ENCODE data around the gene SPIN1.

DNA sequence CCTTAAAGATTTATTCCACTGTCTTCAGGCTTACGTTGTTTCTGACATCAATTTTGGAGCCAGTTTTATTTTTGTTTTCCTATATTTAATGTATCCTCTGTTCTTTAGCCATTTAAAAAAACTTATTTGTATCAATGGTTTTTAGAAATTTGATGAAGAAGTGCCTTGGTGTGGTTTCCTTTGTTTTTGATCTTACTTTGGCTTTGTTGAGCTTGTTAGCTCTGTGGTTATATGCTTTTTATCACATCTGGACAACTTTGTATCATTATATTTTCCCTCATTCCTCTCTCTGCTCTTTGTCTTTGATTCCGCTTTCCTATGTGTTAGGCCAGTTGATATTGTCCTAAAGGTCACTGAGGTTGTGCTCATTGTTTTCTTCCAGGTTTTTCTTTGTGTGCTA, 58.5 kb downstream of the SPIN1 start:
- TF ChIP-seq, protein P1, sequence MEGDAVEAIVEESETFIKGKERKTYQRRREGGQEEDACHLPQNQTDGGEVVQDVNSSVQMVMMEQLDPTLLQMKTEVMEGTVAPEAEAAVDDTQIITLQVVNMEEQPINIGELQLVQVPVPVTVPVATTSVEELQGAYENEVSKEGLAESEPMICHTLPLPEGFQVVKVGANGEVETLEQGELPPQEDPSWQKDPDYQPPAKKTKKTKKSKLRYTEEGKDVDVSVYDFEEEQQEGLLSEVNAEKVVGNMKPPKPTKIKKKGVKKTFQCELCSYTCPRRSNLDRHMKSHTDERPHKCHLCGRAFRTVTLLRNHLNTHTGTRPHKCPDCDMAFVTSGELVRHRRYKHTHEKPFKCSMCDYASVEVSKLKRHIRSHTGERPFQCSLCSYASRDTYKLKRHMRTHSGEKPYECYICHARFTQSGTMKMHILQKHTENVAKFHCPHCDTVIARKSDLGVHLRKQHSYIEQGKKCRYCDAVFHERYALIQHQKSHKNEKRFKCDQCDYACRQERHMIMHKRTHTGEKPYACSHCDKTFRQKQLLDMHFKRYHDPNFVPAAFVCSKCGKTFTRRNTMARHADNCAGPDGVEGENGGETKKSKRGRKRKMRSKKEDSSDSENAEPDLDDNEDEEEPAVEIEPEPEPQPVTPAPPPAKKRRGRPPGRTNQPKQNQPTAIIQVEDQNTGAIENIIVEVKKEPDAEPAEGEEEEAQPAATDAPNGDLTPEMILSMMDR (conservative IDR thresholded peaks at IDR 0.05; ENCODE audit: low read depth, low read length), result no peak
- TF ChIP-seq EZH2 (IDR thresholded peaks at IDR 0.05; ENCODE audit: low read length, unreplicated experiment) (no peak), EZH2phosphoT487 (IDR thresholded peaks at IDR 0.05; ENCODE audit: borderline replicate concordance, low read length) (no peak)
